GM19351 (cell line): ENCODE measurements around the gene SOX13.

Source experiments
- ATAC-seq: cut with Tn5 transposase; IDR thresholded peaks from one replicate; pipeline ENCODE4 v1.9.1; 2021; ENCODE audit warnings: mild to moderate bottlenecking, moderate library complexity; ENCODE audit not compliant: unreplicated experiment

The SOX13 gene

DNA sequence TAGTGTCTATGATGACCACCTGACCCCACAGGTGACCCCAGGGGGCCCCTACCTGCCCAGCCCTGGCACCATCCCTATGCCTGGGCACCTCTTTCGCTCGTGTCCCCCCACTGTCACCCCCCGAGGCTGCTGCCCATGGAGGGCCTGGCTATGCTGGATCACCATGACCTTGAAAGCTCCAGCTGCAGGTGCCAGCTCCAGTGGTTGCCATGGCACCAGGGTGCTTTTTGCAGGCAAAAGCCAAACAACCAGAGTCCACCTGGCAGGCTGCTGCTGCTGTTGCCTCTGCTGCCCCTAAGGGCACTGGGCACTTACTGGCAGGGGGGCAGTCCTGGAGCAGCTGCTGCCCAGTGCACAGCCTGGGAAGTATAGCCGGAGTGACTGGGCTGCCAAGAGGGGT is 57.3 kb downstream of the SOX13 start:
- ATAC-seq = no peak

- no peak for ATAC-seq
These were observed 58.3 kb downstream of the SOX13 start for GRCh38 chr1:204130981-204131892.

DNA sequence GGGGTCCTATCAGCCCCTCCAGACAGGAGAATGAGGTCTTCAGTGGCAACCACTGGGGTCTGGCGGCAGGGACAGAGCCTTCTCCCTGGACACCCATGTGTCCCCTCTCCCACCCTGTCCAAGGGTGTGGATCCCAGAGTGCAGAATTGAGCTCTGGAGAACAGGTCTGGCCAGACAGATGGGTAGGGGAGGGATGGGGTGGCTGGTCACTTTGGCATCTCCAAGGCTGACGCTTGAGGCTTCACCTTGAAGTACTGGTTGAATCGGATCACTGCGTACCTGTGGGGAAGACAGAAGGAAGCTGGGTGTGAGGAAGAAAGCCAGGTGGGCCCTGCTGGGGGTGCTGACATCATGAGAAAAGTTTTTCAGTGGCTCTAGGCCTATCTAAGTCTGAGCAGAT is 59.1 kb downstream of the SOX13 start:
- ATAC-seq = no peak

GRCh38 chr1:204132718-204133117 is 59.8 kb downstream of the SOX13 start:
- ATAC-seq = no peak

- no peak for ATAC-seq
These were observed 61.2 kb downstream of the SOX13 start for GRCh38 chr1:204134103-204134502.

- no peak for ATAC-seq
These were observed 63.9 kb downstream of the SOX13 start for GRCh38 chr1:204136814-204137213.

- ATAC-seq = no peak
These were observed 66.2 kb downstream of the SOX13 start for GRCh38 chr1:204139088-204139487.

- ATAC-seq = no peak
These were observed 67.0 kb downstream of the SOX13 start for GRCh38 chr1:204139952-204140351.

DNA sequence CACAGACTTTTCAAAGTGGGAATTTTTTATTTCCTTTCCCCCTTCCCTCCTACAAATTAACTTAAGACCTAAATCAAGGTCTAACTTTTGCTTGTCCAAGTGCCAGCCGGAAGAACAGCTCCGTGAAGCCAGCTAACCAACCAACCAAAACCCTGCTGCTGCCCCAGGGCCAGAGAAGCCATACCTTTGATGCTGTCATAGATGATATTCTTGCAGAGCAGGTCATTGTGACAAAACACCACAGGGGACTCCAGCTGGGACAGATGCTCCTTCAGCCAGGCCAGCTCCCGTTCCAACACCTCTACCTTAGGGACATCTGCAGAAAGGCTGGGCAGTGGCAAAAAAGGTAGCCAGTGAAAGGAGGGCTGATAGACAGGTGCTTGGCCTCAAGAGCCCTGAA is 68.2 kb downstream of the SOX13 start:
- ATAC-seq = no peak

DNA sequence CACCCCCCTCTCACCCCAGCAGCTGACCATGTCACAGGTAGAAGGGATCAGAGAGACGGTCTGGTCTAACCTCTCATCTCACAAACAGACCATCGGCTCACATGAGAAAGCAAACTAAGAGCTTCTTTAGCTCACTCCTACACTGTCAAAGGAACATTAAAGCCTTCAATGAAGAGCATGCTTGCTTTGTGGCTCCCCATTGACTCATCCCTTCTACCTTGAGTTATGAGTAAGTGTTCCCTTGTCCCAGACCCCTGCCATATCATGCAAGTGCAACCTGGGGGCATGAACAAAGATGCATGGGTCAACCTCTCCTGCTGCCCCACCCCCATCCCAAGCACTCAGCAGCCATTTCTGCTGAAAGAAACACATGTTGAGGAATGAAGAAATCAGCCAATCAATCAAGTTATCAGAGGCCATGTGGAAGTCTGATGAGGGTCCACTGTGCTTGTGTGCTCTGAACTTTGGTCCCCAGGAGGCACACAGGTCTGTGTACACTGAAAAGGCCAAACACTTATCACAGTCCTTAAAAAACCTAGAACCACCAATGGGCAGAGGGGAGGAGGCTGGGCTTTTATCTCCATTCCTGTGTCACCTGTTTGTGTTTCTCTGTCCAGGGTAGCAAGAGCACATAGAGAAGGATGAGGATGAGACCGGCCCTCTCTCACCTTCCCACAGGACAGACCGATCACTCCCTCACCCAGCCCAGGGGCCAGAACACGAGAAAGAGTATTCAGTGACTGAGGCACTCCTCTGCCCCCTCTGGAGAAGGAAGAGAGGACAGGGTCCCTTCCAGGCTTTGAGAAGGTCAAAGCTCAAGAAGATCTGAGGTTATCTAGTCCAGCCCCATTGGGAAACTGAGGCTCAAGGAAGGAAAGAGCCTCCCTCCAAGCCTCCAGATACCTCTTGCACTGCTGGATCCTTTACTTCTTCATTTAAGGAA is 69.4 kb downstream of the SOX13 start:
- no peak for ATAC-seq

- no peak for ATAC-seq
These were observed 70.5 kb downstream of the SOX13 start for GRCh38 chr1:204143276-204144041.

DNA sequence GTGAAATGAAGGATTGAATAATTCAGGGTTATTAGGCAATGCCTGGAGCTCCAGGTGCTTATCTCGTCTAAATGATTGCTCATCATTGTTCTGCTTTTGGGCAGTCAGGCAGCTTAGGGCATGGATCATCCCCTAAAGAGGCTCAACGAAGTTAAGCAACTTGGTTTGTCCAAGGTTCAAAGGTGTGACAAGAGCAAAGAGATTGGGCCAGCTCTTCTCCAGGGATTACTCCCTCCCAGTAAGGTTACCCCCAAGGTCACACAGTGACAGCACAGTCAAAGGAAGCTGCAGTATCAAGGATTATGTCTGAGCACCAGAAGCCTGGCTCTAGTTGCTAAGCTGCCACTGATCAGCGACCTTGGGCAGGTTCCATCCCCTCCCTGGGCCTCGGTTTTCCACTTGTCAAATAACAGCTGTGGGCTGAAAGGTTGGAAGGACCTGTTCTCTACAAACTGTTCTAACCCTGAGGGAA is 72.2 kb downstream of the SOX13 start:
- ATAC-seq = no peak

DNA sequence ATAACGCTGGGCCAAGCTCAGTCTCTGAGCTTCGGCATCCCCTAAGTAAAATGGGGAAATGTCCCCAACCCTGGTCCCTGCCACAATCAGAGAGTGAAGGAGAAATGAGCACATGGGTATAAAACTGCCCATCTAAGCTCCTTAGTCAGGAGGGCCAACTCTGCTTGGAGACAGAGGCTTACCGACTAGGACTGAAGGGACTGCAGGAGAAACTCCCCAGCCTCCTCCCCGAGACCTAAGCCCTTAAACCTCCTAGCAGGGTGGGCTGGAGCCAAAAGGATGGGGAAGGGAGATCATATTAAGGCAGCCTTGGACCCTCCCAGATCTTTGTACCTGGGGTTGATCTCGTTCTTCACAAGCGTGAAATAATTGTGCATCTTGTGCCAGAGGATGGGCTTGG is 73.4 kb downstream of the SOX13 start:
- no peak for ATAC-seq

DNA sequence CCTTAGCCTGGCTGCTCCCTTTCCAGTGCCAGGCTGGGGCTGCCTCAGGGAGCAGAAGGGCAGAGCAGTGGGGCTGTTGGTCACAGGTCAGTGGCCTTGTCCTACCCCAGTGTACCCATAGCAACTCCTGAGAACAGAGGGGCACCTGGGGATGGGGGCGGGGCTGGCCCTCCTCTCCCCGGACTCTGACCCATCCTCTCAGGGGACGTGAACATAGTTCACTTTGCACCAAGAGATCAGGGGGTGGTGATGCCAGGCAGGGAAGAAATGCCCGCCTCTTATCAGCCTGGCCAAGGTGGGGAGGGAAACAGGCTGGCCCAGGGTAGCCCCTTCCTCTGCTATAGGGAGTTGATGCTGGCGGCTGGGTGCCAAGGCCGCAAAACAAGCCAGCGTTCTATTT is 74.0 kb downstream of the SOX13 start:
- no peak for ATAC-seq

DNA sequence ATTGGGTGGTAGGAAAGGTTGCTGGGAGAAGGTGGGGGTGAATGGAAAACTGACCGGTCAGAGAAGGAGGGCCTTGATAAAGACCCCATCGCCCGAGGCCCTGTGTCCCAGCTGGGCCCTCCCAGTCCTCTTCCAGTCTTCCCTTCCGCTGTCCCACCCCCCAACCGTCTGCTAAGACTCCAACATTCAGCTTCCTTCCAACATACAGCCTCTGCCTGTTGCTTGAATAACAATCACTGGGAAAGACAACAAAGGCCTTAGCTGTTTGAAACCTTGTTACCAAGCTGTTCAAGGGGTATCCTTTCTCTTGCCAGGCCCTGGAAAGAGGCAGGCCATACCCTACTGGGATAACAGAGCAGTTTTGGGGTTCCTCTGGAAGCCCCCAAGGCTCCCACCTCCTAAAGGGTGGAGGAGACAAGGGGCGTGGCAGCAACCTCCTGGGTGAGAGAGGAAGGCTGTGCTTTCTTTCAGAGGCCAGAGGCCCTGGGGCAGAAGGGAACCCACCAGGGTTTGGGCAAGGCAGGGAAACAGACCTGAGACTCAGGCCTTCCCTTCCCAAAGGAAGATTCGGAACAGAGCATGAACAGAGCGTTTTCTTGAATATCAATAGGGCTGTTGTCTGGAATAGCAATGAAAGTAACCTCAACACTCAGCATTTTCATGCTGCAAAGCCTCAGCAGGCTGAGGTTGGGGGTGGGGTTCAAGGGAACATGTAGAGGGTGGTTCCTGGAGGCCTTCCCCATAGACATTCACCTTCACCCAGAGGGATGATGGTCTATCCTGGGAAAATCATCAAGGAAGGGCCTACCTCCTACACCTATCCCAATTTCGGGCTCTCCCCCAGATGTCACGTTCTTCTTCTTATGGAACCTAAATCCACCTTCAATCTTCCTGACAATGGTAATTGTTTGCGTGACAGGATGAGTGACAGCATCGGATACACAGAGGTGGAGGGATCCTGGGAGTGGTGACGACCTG is 74.8 kb downstream of the SOX13 start:
- ATAC-seq = no peak

- no peak for ATAC-seq
These were observed 76.2 kb downstream of the SOX13 start for GRCh38 chr1:204149107-204149506.

DNA sequence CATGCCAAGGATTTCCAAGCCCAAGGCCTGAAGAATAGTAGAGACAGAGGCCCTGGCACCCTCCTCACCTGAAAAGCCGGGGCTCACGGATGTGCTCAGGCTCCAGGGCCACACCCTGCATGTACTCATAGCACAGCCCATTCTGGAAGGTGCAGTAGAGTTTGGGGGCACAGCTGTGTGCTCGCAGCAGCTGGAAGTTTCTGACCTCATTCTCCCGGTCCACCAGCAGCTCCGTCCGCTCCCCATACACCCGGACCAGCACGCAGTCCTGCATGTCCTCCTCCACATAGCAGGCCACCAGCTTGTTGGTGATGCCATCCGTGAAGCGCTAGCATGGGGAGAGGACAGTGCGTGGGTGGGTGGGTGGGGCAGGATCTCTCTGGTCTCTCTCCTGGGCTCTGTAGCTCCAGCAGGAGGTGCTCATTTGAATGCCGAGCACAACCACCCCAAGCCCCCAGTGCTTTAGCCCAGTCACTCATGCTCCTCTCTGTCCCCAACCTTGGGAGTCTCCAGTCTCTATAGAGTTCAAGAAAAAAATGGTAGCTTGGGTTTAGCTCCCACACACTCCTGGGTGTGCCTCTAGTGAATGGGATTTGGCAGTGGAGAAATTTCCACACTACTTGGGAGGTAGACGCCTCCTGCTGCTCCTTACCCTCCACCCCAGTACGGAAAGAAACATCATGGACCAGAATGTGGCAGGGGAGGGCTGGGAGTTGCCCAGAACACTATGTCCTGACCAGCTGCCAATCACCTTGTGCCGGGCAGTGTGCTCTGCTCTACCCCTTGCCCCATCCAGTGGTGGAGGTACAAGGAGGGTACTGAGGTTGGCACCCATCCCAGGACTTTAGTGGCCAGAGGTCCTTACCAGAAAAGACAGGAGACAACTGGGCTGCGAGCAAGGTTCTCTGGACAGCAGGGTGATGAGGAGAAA is 77.0 kb downstream of the SOX13 start:
- ATAC-seq = no peak

- ATAC-seq = no peak
These were observed 78.0 kb downstream of the SOX13 start for GRCh38 chr1:204150702-204151551.
